NCI-H345 treated with DMSO at 0.1 percent for 48 hours (cell line): ENCODE results near the gene ACSBG1.

Experiments used
- DNase-seq: peaks from one replicate; lab custom pipeline; 2025; ENCODE audit not compliant: unreplicated experiment; lab: John Stamatoyannopoulos, UW

ACSBG1 gene

DNA sequence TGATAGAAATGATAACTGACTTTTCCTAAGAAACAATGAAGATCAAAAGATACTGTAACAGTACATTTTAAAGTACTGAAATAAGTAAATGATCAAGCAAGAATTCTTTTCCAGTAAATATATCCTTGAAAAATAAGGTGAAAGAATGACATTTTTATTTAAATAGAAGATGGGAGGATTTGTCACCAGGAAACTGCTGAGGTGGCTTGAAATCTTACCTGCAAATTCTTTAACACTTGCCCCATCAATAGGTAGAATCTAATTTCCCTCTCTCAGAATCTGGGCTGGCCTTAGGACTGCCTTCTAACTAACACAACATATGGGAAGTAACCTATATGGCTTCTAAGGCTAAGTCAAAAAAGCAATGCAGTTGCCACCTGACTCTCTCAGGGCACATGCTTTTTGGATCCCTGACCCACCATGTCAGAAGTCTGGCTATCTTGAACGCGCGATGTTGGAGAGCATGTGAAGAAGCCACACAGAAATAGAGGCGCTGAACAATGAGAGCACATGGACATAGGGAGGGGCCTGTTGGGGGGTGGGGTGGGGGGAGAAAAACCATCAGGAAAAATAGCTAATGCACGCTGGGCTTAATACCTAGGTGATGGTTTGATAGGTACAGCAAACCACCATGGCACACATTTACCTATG, 11.5 kb downstream of the ACSBG1 start:
- no peak for DNase-seq

DNA sequence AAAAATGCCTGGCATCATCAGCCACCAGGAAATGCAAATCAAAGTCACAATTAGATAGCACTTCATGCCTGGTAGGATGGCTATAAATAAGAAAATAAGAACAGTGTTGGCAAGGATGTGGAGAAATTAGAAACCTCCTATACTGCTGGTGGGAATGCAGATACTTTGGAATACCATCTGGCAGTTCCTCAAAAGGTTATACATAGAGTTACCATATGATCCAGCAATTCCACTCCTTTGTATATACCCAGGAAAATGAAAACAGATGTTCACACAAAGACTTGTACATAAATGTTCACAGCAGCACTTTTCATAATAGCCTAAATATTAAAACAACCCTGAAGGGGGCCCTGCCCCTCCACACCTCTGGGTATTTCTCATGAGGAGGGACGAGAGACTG, 13.7 kb downstream of the ACSBG1 start:
- DNase-seq: no peak

DNA sequence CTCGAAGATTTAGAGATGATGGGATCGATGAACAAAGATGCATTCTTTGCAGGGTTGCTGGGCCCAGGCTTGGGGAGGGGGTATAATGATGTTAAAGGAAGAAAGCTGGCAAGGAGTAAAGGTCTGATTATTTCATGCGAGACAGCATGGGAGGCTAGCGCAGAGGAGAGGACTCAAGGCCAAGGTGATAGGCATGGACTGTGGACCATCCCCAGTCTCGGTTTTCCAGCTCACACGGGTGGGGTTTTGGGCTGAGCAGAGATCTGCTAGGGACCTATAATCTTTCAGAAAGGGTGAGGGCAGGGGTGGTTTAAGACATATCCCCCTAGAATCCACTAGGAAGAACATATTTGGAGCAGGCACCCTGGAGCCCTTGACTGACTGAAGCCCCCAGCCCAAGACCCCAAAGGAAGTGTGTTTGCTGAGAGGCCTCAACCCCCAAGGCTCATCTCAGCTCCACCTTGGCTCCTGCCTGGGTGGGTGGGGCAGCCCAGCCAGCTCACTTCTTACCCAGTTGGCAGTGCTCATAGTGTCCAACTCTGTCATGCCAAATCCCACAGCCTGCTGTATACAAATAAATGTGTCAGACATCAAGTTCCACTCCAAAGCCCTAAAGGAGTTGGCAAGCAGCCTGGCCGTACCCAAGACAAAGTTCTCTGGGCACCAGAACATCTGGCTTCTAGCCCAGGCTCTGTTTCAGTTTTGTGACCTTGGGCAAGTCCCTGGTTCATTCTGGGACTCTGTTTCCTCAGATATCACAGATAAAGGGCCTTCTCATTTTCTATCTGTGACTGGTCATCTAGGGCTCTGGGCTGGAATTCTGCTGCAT, 17.9 kb downstream of the ACSBG1 start:
- no peak for DNase-seq

DNA sequence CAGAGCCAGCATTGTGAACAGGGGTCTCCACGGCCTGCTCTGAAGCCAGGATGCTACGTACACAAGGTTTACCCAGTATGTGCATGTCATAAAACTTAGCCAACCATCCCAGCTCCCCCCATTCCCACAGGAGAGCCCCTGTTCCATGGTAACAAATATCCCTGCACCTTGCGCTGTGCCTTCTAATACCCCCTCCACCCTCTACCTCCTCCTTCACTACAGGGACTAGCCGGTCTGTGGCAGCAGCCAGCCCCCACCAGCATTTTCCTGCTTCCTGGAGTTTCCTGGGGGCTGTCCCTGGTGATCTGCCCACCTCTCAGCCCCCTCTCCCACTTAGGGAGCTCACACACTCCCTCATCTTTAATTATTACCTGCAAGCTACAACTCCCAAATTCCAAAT, 20.4 kb downstream of the ACSBG1 start:
- no peak for DNase-seq

DNA sequence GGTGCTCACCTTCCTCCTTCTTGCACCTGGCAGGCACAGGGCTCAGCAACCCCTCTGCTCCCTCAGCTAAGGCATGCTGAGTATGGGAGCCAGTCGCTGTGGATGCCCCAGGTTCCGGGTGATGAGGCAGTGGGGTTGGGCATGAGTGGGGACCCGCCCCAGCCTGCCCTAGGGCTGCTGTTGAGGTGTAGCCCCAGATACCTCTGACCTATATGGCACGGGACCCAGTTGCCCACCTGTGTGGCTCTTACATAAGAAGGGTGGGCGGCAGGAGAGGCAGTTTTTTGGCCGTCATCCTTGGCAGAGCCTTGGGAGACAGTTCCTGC, 21.0 kb downstream of the ACSBG1 start:
- DNase-seq: no peak

DNA sequence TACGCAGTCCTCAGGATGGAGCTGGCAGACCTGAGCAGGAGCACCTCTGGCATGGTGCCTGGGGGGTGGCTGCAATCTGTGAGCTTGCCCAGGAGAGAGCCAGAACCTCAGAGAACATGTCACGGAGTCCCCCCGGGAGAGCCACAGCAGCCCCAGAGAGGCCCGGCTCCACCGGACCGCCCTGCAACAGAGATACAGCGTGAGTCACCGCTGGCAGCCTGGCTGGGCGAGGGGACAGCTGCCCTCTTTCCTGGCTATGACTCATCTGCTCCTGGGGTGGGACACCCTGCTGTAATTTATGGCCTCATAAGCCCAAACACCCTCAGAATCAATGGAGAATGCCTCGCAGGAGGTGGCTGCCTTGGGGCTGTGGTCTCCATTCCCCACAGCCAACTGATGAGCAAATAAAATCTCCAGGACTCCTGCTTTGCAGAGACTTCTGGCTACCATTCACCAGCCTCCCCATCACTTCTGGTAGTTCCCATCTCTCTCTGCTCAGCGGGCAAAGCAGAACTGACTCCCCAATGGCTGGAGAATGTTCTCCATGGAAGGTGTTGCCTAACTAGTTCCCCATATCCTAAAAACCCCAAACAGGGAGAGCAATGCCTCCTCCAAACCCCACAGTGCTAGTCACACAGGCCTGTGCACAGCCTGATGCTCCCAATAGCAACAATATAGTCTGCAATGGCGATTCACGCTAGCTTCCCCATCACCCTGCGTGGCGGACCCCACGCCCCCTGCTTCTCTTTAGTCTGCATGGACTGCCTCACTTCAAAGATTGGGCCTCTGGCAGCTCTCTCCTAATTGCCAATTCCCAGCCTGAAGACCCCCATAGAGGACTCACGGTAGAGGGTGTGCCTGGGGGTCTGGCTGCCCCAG, 21.6 kb downstream of the ACSBG1 start:
- peak; percentile 24 for DNase-seq

DNA sequence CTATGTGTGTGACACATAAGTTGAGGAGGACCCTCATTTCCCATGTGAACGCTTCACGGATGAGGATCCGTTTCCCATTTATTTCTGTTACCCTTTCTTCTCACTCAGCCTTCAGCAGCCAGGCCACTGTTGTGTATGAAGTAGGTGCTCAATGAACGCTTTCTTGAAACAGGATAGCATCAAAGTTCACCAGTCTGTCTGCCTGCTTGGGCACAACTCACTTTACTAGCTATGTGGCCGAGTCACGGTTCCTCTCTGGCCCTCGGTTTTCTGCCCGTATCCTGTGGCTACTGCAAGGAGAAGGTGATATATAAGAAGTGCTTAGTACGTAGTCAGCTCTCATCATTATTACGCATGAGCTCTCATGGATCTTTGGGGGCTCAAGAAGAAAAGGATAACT, 22.4 kb downstream of the ACSBG1 start:
- no peak for DNase-seq

DNA sequence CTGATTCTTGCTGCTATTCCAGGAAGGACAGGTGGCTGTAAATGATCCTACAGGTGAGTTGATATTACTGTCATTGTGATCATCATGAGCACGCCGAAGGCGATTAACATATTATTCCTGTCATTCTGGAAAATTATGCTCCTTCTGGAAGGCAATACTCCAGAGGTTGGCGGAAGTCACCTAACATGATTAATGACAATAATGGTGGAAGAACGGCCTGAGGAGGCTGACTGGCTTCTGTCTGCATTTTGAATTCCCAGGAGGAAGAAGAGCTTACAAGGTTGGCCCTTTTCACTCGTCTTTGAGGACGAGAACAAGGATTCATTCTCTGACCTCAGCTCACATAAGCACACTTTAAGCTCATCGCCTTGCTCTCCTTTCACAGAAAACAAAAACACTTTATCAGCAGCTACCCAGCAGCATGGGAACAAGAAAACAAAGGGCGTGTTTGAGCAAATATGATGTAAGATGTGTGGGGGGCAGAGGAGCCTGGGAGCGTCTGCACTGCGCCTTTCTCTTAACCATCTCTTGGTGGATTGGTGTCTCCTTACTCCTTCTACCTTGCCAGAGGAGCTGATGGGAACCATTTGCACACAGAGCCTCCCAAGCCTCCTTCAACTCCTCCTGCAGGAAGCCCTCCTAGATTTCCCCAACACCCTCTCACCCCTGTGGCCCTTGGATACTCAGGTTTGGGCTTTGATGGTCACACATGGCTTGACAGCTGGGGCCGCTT, 23.0 kb downstream of the ACSBG1 start:
- no peak for DNase-seq

DNA sequence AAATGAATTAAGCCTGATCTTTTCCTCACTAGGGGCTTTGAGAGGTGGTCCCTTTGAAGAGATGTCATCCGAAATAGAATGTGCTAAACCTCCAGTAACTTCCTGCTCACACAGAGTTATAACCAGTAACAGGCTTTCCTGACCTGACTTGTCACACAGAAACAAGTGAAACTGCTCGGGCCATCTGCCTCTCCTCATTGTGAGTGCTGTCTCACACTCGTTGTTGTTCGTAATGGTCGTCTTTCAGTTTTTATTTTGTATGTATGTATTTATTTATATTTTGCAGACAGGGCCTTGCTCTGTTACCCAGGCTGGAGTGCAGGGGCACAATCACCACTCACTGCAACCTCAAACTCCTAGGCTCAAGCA, 24.0 kb downstream of the ACSBG1 start:
- no peak for DNase-seq

DNA sequence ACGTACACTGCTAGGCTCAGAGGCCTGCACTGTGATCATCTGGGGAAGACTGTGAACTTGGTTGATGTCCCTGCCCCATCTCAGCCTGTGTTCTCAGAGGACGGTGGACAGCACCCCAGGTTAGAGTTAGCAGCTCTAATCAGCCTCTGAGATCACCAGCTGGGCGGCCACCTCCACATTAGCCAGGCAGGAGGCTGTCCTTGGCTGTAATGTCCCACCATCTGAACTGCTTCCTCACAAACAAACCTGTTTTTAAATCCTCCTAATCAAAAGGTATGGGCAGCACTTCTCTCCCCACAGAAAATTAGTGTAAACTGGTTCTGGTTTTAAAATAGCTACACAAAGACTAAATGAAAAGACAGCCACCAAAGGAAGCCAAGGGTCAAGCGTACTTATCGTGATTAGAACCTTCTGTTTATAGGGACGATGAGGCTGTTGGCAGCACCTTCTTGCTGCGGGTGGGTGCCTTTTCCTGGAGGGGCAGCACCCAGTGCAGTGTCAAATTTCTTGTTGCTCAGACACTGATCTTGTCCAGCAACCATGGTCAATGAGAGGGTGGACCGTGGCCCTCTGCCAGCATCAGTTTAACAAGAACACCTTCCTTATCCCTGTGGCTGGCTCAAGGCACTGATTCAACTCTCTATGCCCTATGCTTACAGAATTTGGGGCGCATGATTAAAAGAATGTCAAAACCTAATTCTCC, 24.6 kb downstream of the ACSBG1 start:
- DNase-seq: no peak

DNA sequence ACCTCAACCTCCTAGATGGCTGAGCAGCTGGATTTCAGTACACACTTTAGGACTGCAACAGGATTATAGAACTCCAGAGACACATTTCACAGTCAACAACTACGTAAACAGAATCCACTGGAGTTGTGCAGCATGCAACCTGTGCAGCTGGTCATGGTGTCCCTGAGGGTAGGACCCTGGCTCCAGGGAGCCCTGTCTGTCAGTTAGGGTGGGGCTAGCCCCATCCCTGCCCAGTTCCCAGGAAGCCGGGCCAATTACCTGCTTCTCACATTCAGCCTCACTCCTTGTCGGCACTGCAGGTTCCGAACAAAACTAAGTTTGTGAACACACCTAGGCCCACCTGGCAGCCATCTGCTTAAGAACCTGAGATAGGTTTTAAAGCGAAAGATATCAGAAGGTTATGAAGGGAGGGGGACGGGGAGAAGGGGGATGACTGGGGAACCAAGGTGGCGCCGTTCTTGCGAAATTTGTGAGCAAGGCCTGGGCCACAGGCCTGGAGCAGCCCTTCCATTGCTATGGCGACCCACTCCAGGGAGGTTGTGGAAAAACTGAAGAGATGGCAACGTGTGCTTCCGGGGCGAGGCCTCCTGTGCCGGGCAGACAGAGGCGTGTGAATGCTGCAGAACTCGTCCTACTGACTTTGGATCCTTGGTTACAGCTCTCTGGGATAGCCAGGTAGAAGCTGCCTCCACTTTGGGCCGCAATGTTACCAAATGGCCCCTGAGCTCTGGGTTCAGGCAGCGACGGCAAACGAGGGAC, 25.3 kb downstream of the ACSBG1 start:
- DNase-seq: no peak

DNA sequence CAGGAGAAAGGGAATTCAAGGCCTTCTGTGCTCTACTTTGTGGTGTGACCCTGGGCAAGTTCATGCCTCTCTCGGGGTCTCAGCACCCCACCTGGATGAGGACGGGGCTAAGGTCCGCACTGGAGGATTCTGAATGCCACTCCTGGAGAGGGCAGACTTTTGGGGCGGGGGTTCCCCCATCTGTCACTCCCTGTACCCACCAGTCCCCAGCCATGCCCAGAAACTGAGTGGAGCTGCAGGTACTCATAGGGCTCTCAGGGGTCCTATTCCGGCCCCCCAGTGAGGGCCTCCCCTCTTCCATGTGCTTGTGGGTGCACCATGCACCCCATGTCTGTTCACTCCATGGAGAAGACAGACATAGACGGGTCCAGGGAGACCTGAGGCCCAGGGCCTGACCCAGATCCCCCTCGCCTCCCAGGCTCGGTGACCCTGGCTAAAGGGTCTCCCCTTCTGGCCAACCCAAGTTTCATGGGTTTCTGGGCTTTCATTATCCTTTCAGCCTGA, 26.0 kb downstream of the ACSBG1 start:
- no peak for DNase-seq

DNA sequence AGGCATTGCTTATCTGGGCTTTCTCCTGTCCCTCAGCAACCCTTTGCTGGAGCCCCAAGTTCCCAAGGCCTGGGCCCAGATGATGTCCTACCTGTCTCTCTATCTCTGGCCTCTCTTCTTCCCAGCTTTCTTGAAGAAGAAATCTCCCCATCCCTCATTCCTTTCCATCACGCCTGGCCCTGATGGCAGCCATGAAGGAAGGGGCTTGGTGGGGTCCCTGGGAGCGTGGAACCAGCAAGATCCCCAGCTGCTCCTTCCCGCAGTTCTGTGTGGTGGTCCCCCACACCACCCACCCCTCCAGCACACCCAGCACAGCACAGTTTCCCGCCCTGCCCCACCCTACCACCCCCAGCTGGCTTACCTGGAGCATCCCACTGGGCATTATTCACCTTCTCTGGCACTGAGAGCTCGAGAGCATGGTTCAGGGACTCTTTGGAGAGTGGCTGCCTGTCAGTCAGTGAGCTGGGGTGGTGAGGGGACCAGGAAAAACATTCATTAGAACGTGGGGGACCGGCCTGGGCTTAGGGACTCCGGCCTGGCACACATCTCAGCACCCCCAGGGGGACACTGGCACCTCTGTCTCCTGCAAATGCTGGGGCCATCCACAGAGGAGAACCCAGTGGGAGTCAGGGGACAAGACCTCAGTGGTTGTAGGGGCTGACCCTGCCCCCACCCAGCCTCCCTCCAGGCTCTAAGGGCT, 26.6 kb downstream of the ACSBG1 start:
- no peak for DNase-seq

DNA sequence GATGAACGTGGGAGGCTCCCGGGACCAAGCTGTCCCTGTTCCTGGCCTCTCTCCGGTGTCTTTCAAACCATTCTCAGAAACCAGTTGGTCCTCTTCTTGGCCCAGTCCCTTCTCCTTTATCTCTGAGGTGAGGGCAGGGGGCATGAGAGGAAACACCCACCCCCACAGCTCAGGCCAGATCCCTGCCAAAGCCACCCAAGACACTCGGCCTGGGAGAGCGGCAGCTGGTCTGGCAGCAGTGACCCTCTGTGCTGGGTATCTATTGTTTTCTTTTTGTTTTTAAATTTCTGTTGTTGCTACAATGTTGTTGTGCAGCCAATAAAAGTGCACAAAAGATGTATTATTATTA, 27.3 kb downstream of the ACSBG1 start:
- DNase-seq: no peak

DNA sequence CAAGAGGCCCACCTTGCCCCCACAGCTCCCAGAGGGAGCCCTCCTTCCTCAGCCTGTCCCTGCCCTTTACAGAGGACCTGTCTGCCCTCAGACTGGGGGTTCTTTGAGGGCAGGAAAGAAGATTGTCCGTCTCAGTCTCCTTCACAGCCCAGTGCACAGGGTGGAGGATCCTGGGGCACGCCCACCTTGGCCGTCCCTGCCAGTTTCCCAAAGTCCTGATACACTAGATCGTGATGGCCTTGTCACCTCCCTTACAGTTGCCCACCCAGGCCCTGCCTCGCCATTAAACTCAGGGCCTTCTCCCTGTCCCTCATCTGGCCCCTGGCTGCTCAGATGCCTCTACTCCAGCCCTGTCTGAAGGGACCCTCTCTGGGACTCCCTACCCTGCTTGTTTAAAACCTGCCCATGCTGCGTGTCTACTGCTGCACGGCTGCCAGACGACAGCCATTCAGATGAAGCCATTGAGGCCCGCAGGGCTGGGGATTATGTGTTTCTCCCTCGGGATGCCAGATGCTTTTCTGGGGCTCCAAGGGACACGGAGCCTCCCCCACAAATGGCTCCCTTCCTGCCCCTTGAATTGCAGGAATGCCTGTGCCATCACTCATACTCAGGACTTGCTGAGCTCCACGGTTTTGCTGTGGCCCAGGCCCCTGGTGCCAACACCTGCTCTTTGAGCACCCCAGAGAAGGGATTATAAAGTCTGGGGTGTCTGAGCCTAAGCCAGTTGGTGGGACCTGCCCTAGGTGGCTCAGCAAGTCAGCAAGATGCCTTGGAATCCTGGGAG, 27.8 kb downstream of the ACSBG1 start:
- no peak for DNase-seq

DNA sequence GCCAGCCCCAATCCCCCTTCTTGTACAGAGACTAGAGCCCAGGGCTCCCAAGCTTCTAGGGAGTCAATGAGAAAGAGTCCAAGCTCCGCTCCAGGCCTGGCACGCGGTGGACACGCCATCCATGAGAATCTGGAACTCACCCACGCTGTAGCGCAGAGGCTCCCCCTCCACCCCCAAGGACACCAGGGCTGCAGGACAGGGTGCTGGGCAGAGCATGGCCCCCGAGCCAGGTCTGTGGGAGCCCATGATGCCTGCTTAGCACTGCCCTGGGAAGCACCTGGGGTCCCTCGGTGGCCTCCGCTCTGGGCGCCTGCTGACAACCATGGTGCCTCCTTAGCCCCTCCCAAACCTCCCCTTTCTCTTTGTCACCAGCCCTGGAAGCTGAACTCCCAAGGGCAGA, 28.5 kb downstream of the ACSBG1 start:
- no peak for DNase-seq

DNA sequence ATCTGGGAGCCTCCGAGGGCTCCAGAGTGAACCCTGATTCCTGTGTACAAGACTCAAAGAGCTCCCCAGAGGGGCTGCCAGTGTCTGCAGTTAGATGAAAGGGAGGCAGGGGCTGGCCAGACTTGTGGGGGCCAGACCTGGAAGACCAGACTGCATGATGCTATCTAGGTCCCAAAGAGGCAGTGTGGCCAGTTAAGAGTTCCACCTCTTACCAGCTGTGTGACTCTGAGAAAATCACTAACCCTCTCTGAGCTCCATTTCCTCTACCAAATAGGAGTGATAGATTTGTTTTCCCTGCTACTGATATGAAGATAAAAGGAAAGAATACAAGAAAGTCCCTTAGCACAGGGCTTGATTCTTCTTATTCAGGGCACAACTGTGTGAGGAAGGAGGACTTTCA, 29.0 kb downstream of the ACSBG1 start:
- DNase-seq: no peak
